Upper lobe of right lung (tissue), 1 donor: ENCODE results near the gene MSMP. TPM values are rescaled to one million over a fixed set of nuclear protein-coding genes. Genes with fewer than 3 reads are reported as not detected.

Experiments
- ATAC-seq: fragments of 200-7000 bp; cut with Tn5 transposase; one replicate; pipeline ENCODE4 v1.9.1; 2020; ENCODE audit warnings: mild to moderate bottlenecking, moderate library complexity
- DNase-seq: peaks from one replicate; pipeline ENCODE4 v3.0.0-alpha.2; 2020
- H3K27ac ChIP-seq: fragments of 200-600 bp; one replicate; pipeline ENCODE4 v1.8.0; 2022
- H3K27me3 ChIP-seq: fragments of 200-600 bp; one replicate; pipeline ENCODE4 v1.8.0; 2022; ENCODE audit warnings: mild to moderate bottlenecking
- H3K36me3 ChIP-seq: fragments of 200-600 bp; one replicate; pipeline ENCODE4 v1.8.0; 2022
- H3K4me1 ChIP-seq: fragments of 200-600 bp; one replicate; pipeline ENCODE4 v1.8.0; 2022
- H3K4me3 ChIP-seq: fragments of 200-600 bp; one replicate; pipeline ENCODE4 v1.8.0; 2022; ENCODE audit warnings: mild to moderate bottlenecking
- H3K9me3 ChIP-seq: fragments of 200-600 bp; one replicate; pipeline ENCODE4 v1.8.0; 2022
- intact Hi-C: fragments of 100-400 bp; cut with DNase I; formaldehyde crosslinking; loops from one replicate; pipeline ENCODE4 v1.11.0; 2022
- long read RNA-seq: library from polyadenylated mRNA; unstranded; transcript quantifications from one replicate; pipeline ENCODE4 v2.0.0, GENCODE V29; 2021
- total RNA-seq: library from RNA; stranded (reverse); fragmentation: NEBNext Ultra II Directional; extraction: Animal tissue kit (Norgen Biotek cat#: 25700); gene quantifications from one replicate; pipeline ENCODE4 v1.2.1, GENCODE V29; 2021
- TF ChIP-seq, protein P1 (sequence below): fragments of 200-600 bp; IDR thresholded peaks from one replicate; pipeline ENCODE4 v1.8.0; 2022; ENCODE audit warnings: antibody characterized with exemption
- donor health status: DM: no; HTN: yes; CAD: no; lungs with severe emphysema.

The MSMP gene, protein sequence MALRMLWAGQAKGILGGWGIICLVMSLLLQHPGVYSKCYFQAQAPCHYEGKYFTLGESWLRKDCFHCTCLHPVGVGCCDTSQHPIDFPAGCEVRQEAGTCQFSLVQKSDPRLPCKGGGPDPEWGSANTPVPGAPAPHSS
- not detected for total RNA-seq
- long read RNA-seq, partial matches to known transcripts, result 0 of 5 reads
- long read RNA-seq, other reads (novel, unspliced or antisense), result 5 of 5 reads

DNA sequence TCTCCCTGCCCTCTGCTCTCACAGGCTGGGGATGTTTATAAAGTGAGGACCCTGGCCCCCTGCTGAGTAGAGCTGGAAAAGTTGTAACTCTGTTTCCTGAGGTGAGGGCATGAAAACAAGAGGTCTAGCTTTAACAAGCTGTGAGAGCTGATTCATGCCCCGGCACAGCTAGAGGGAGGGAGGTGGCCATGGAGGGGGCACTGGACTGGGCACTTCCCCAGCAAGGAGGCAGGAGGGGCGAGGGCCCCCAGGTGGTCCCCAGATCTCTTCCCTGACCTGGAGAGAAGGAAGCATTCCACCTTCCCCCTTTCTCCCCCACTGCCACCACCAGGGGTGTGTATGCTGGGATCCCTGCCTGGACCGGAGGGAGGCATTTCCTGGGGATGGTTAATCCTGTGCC lies at the start of gene MSMP:
Gene MSMP (minus strand): TSS at position 13 of the 400 bp plus-strand sequence. CDS start 147 bp downstream, outside the sequence.
- H3K27me3 ChIP-seq, result no peaks in the 10 kb centered on the region
- TF ChIP-seq, protein P1, sequence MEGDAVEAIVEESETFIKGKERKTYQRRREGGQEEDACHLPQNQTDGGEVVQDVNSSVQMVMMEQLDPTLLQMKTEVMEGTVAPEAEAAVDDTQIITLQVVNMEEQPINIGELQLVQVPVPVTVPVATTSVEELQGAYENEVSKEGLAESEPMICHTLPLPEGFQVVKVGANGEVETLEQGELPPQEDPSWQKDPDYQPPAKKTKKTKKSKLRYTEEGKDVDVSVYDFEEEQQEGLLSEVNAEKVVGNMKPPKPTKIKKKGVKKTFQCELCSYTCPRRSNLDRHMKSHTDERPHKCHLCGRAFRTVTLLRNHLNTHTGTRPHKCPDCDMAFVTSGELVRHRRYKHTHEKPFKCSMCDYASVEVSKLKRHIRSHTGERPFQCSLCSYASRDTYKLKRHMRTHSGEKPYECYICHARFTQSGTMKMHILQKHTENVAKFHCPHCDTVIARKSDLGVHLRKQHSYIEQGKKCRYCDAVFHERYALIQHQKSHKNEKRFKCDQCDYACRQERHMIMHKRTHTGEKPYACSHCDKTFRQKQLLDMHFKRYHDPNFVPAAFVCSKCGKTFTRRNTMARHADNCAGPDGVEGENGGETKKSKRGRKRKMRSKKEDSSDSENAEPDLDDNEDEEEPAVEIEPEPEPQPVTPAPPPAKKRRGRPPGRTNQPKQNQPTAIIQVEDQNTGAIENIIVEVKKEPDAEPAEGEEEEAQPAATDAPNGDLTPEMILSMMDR, result no peak
- H3K36me3 ChIP-seq, result peaks cover 32% of the 10 kb centered on the region
- DNase-seq, result no peak
- no peak within 1 kb of the TSS for H3K27ac ChIP-seq
- H3K9me3 ChIP-seq, result no peaks in the 10 kb centered on the region
- ATAC-seq, result no peak
- no peak within 1 kb of the TSS for H3K4me3 ChIP-seq
- H3K4me1 ChIP-seq, result peaks cover 37% of the 10 kb centered on the region
- intact Hi-C loops, result no loop called here

DNA sequence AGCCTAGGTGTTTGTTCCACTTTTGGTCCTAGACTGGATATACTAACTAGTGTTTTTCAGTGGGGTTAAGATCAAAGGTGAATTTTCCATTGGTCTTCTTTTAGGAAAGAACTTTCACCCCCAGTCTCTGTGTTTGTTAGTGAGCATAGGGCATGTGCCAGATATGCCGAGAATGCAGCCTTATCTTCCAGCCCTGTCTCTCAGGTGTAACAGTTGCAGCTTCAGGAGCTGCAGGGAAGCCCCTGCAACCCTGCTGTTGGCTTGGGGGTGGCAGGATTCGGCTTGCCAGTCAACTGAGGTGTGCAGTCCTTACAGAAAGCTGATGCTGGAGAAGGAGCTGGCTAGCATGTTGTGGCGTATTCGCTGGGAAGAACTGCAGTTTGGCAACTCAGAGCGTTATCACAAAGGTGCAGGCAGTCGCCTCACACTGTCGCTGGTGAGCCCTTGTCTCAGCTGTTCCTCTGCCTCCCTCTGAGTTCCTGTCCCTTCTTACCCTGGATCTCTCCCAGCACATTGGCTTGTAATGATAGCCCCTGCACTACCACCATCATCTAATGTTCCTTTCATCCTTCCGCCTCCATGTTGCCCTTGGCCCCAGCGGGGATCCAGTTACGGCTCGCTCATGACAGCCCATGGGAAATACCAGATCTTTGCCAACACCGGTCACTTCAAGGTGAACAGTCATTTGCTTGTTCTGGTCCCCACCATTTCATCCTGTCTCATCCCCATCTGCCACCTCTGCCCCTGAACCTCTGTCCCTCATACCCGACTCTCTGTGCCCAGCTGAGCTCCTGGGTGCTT lies 47.5 kb upstream of the MSMP start:
- ATAC-seq (no peak), DNase-seq (no peak)
- Histone ChIP-seq H3K27me3 (no peaks in the 10 kb centered on the region), H3K4me1 (no peaks in the 10 kb centered on the region), H3K36me3 (peaks cover 46% of the 10 kb centered on the region), H3K9me3 (no peaks in the 10 kb centered on the region), H3K4me3 (no peak overlapping the region), H3K27ac (no peak overlapping the region)
- intact Hi-C loops, result no loop called here
- TF ChIP-seq, protein P1, result no peak

DNA sequence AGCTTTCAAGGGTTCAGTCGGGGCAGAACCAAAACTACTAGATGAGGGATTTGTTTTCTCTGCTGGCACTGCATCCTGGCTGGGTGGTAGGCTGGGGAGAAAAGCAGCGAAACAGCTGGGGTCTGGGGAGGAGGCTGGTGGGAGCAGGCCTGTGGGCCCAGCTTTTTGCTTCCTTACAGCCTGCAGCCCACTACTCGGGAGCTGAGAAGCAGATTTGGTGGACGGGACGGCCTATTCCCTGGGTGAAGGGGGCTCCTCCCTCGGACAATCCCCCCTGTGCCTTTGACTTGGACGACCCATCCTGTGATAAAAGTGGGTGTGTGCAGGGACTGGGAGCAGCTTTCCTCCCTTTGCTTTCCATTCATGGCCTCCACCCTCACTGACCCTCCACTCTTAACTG lies 46.5 kb upstream of the MSMP start:
- TF ChIP-seq, protein P1, result no peak
- no peaks in the 10 kb centered on the region for H3K27me3 ChIP-seq
- intact Hi-C loops, result no loop called here
- DNase-seq, result no peak
- H3K4me3 ChIP-seq, result no peak overlapping the region
- no peaks in the 10 kb centered on the region for H3K9me3 ChIP-seq
- peaks cover 36% of the 10 kb centered on the region for H3K36me3 ChIP-seq
- H3K4me1 ChIP-seq, result no peaks in the 10 kb centered on the region
- H3K27ac ChIP-seq, result no peak overlapping the region
- ATAC-seq, result no peak

DNA sequence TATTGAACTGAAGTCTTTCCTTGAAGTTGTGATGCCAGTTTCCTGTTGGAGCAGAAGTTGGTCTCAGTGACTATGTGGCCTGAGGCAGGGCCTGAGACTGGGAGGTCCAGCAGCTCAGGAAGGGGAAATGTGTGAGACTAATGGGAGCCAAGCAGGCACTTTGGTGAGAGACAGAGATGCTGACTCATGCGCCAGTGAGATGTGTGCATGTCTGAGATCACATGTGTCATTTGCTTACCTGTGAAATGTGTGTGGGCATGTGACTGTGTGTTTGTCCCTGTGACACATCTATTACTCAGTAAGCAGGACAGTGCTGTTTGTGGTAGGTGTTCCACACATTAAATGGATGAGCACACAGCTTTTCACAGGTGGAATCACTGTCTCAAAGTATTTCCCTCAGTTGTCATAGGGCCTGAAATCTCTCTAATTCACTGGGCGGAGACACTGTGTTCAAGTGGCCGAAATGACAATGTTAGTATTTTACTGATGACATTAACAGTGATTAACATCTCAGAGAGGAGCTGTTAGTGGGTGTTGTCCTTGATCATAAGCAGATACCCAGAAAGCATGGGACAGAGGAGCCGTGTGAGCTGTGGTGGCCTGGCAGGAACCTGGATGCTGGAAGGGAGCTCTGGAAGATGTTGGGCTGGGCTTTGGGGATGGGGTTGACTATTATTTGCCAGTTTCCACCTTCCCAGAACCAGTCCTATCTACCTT lies 44.7 kb upstream of the MSMP start:
- H3K27ac ChIP-seq, result no peak overlapping the region
- no peak for ATAC-seq
- H3K27me3 ChIP-seq, result no peaks in the 10 kb centered on the region
- H3K36me3 ChIP-seq, result peaks cover 33% of the 10 kb centered on the region
- no peak for DNase-seq
- H3K4me1 ChIP-seq, result peaks cover 3% of the 10 kb centered on the region
- no peaks in the 10 kb centered on the region for H3K9me3 ChIP-seq
- no peak overlapping the region for H3K4me3 ChIP-seq
- TF ChIP-seq, protein P1, result no peak
- intact Hi-C loops, result no loop called here

DNA sequence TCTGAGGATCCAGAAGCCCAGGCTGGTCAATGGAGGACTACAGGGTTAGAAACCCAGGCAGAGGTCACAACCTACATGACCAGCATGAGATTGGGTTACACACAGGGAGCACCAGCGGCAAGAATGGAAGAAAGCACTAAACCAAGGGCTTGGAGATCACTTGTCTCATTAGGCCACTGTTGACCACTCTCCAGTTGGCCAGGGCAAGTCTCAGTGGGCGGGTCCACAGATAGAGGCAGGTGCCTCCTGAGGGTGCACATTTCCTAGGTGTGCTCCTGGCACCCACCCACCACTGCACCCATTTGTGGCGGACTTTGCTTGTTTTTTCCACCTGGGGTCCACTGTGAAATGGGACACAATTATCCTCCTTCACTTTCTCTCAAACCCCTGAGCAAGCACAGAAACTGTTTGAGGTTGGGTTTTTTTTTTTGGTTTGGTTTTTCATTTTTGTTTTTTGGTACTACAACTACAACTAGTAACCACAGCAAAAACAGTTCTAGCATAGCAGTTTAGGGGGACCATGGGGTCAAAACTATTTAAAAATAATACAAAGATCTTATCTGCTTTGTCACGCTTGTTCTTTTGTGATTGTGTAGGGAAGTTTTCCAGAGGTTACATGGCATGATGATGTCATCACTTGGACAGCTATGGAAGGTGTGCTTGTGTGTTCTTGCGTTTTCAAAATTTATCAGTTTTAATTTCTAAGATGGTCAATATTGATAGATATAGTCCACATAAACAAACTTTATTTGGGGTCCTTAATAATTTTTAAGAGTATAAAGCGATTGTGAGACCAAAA lies 43.4 kb upstream of the MSMP start:
- Histone ChIP-seq H3K9me3 (no peaks in the 10 kb centered on the region), H3K4me3 (no peak overlapping the region), H3K36me3 (peaks cover 23% of the 10 kb centered on the region), H3K4me1 (peaks cover 3% of the 10 kb centered on the region), H3K27ac (no peak overlapping the region), H3K27me3 (no peaks in the 10 kb centered on the region)
- ATAC-seq, result no peak
- intact Hi-C loops, result no loop called here
- TF ChIP-seq, protein P1, result no peak
- DNase-seq, result no peak
